ENCODE results near the gene ZSCAN18.

- no peak for TF ChIP-seq POLR2A (IDR thresholded peaks at IDR 0.05)
- TF ChIP-seq CTCF (IDR thresholded peaks at IDR 0.05), result no peak
Measured at GRCh38 chr19:58045411-58046050, 52.5 kb downstream of the ZSCAN18 start.
